OCI-LY1 (cell line): ENCODE measurements around the gene RAPGEF4.

Source experiments
- EZH2 ChIP-seq: fragments of 200-600 bp; sonication (generic), shearing (Covaris generic); IDR thresholded peaks from 2 replicates; pipeline ENCODE4 v1.8.0; 2017; ENCODE audit warnings: borderline replicate concordance, mixed run types, mild to moderate bottlenecking, antibody characterized with exemption, low read length, moderate library complexity, mixed read lengths
- TF ChIP-seq, protein P1 (sequence below): fragments of 200-600 bp; sonication (generic), shearing (Covaris generic); IDR thresholded peaks from 2 replicates; pipeline ENCODE4 v1.5.1; 2017; ENCODE audit warnings: mild to moderate bottlenecking, antibody characterized with exemption, low read length, moderate library complexity, mixed read lengths

GRCh38 chr2:173050684-173051083 lies 315.0 kb downstream of the RAPGEF4 start:
- TF ChIP-seq, protein P1, sequence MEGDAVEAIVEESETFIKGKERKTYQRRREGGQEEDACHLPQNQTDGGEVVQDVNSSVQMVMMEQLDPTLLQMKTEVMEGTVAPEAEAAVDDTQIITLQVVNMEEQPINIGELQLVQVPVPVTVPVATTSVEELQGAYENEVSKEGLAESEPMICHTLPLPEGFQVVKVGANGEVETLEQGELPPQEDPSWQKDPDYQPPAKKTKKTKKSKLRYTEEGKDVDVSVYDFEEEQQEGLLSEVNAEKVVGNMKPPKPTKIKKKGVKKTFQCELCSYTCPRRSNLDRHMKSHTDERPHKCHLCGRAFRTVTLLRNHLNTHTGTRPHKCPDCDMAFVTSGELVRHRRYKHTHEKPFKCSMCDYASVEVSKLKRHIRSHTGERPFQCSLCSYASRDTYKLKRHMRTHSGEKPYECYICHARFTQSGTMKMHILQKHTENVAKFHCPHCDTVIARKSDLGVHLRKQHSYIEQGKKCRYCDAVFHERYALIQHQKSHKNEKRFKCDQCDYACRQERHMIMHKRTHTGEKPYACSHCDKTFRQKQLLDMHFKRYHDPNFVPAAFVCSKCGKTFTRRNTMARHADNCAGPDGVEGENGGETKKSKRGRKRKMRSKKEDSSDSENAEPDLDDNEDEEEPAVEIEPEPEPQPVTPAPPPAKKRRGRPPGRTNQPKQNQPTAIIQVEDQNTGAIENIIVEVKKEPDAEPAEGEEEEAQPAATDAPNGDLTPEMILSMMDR: no peak
- no peak for TF ChIP-seq EZH2
